OCI-LY1 (cell line): Measurements from ENCODE around the gene REG4.

Source experiments
- EZH2 ChIP-seq: fragments of 200-600 bp; sonication (generic), shearing (Covaris generic); IDR thresholded peaks from 2 replicates; pipeline ENCODE4 v1.8.0; 2017; ENCODE audit warnings: borderline replicate concordance, mixed run types, mild to moderate bottlenecking, antibody characterized with exemption, low read length, moderate library complexity, mixed read lengths
- TF ChIP-seq, protein P1 (sequence below): fragments of 200-600 bp; sonication (generic), shearing (Covaris generic); IDR thresholded peaks from 2 replicates; pipeline ENCODE4 v1.5.1; 2017; ENCODE audit warnings: mild to moderate bottlenecking, antibody characterized with exemption, low read length, moderate library complexity, mixed read lengths

DNA sequence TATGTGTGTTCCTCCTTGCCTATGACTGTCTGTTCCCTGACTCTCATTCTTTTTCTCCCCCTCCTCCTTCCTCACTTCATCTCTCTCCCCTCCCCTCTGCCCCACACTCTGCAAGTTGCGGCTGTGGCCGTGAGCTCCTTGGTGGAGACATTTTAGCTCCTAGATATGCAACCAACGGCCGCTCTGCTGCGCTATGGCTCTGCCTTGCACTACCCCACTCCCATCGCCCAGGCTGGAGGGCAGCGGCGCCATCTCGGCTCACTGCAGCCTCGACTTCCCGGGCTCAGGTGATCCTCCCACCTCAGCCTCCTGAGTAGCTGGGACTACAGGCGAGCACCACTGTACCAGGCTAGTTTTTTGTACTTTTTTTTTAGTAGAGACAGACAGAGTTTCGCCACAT lies 5.5 kb downstream of the REG4 start:
- TF ChIP-seq, protein P1, sequence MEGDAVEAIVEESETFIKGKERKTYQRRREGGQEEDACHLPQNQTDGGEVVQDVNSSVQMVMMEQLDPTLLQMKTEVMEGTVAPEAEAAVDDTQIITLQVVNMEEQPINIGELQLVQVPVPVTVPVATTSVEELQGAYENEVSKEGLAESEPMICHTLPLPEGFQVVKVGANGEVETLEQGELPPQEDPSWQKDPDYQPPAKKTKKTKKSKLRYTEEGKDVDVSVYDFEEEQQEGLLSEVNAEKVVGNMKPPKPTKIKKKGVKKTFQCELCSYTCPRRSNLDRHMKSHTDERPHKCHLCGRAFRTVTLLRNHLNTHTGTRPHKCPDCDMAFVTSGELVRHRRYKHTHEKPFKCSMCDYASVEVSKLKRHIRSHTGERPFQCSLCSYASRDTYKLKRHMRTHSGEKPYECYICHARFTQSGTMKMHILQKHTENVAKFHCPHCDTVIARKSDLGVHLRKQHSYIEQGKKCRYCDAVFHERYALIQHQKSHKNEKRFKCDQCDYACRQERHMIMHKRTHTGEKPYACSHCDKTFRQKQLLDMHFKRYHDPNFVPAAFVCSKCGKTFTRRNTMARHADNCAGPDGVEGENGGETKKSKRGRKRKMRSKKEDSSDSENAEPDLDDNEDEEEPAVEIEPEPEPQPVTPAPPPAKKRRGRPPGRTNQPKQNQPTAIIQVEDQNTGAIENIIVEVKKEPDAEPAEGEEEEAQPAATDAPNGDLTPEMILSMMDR = no peak
- TF ChIP-seq EZH2 = no peak
